ENCODE measurements around the gene ITGB1BP1. TPM values are rescaled to one million over a fixed set of nuclear protein-coding genes. Genes with fewer than 3 reads are reported as not detected.

ITGB1BP1 gene
- total and polyA plus RNA-seq, 10 donors, result 24.0 to 79.4 (median 51.3) TPM

DNA sequence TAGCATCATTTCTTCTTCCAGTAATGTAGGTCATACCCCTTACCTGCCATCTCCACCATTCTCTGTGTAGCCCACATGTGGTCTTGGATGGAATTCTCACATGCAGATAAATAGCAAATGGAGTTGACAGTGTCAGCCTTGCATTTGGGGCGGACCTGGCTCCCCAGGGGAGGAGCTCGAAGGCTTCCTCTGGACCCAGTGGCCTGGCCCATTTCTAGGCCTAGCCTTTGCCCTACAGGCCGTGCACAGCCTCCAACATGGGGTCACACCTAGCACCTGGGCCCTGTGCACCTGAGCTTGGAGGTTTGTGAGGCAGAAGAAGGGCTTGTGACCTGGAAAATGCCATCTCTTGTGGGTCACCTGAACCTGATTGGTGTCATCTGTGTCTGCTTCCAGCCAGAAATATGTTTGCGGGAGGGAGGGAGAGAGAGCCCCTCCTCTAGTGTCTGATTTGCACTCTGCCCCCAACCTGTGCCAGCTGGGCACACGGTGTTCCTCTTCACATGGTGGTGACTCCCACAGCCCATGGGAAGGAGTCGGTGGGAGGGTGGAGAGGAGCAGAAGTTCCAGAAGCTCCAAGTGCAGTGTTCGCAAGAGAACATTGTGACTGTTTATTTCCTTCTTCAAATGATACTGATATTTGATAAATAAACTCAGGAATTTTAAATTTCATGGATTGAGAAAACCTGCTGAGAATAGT is 33.0 kb downstream of the ITGB1BP1 start:
- 87 to 92% (median 91%) methylated on average over 7 of the region's 7 CpGs for WGBS, 5 donors
- no peak overlapping the region for H3K4me3 ChIP-seq
- H3K27me3 ChIP-seq (replicated peaks in 1 of 7), result peaks cover 0 to 5% (median 0%) of the 10 kb centered on the region in 7 donors
- DNase-seq, result peak; percentile 52
- intact Hi-C loops (cut with DNase I; ENCODE audit: low total_unique reads), result no loop called here
- peaks cover 0 to 14% (median 0%) of the 10 kb centered on the region in 6 donors for H3K4me1 ChIP-seq
- H3K9me3 ChIP-seq, result no peaks in the 10 kb centered on the region
- no peak overlapping the region for H3K27ac ChIP-seq
- no peaks in the 10 kb centered on the region for H3K36me3 ChIP-seq
- TF ChIP-seq, protein P1, sequence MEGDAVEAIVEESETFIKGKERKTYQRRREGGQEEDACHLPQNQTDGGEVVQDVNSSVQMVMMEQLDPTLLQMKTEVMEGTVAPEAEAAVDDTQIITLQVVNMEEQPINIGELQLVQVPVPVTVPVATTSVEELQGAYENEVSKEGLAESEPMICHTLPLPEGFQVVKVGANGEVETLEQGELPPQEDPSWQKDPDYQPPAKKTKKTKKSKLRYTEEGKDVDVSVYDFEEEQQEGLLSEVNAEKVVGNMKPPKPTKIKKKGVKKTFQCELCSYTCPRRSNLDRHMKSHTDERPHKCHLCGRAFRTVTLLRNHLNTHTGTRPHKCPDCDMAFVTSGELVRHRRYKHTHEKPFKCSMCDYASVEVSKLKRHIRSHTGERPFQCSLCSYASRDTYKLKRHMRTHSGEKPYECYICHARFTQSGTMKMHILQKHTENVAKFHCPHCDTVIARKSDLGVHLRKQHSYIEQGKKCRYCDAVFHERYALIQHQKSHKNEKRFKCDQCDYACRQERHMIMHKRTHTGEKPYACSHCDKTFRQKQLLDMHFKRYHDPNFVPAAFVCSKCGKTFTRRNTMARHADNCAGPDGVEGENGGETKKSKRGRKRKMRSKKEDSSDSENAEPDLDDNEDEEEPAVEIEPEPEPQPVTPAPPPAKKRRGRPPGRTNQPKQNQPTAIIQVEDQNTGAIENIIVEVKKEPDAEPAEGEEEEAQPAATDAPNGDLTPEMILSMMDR (IDR thresholded peaks at IDR 0.05 in 8 of 11, conservative IDR thresholded peaks at IDR 0.05 in 3 of 11), result no peak
- TF ChIP-seq POLR2A (IDR thresholded peaks at IDR 0.05) (no peak), POLR2AphosphoS5 (IDR thresholded peaks at IDR 0.05) (no peak)

DNA sequence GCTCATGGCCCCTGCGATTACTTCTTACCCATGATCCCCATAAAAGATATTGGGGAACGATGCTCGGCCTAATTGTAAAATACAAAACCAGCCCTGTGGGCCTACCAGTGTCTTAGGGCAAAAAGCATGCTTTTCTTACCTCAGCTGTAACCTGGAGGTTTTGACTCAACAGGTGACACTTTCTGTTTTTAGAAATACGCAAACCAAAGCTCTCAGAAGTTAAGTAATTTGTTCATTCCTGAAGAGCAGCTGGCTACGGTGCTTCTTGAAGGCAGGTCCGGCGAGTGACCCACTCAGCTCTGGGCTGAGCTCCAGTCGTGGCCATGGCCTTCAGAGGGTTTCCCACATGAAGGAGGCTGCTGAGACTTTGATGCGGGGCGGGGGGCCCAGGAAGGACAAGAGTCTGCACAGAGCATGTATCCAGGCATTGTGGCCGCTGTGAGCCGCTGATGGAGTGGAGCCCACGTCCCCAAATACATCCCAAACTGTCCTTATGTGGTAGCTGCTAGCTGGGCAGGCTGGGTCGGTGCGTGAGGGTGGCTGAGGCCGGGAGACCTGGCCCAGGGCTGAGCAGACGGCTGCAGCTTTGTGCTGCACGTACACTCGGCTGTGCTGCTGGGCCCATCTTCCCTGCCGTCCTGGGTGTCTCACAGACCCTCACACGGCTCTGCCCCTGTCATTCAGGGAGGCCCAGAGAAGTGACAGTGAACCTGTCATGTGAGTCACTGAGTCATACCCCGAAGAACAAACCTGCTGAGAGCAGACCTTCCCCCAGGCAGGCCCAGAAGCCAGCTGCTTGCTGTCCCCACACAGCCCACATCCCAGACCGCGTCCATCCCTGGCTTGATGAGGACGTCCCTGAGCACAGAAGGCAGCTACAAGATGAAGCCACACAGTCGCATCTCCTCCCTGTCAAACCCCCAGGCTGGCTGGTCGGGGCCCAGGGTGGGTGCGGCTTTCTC is 34.1 kb downstream of the ITGB1BP1 start:
- TF ChIP-seq, protein P1 (IDR thresholded peaks at IDR 0.05 in 8 of 11, conservative IDR thresholded peaks at IDR 0.05 in 3 of 11), result no peak
- TF ChIP-seq POLR2A (IDR thresholded peaks at IDR 0.05), result no peak
- DNase-seq, result peak; percentile 46

GRCh38 chr2:9388199-9388681 is 35.1 kb downstream of the ITGB1BP1 start:
- Histone ChIP-seq H3K9me3 (no peaks in the 10 kb centered on the region), H3K4me1 (peaks cover 0 to 10% (median 0%) of the 10 kb centered on the region in 6 donors), H3K27ac (no peak overlapping the region), H3K27me3 (replicated peaks in 1 of 7) (no peaks in the 10 kb centered on the region), H3K4me3 (no peak overlapping the region), H3K36me3 (no peaks in the 10 kb centered on the region)
- intact Hi-C loops (cut with DNase I; ENCODE audit: low total_unique reads), result no loop called here
- TF ChIP-seq, protein P1 (IDR thresholded peaks at IDR 0.05 in 8 of 11, conservative IDR thresholded peaks at IDR 0.05 in 3 of 11), result no peak
- TF ChIP-seq POLR2AphosphoS5 (IDR thresholded peaks at IDR 0.05) (no peak), POLR2A (IDR thresholded peaks at IDR 0.05) (no peak)
- WGBS, 5 donors, result 87 to 97% (median 94%) methylated on average over 10 to 11 of the region's 11 CpGs
- peak; percentile 45 for DNase-seq

More for the DNA sequence above, 34.1 kb downstream of the ITGB1BP1 start:
- WGBS, 5 donors, result 85 to 95% (median 92%) methylated on average over 22 to 28 of the region's 28 CpGs
- H3K9me3 ChIP-seq, result no peaks in the 10 kb centered on the region
- H3K27me3 ChIP-seq (replicated peaks in 1 of 7), result no peaks in the 10 kb centered on the region
- H3K36me3 ChIP-seq, result no peaks in the 10 kb centered on the region
- H3K4me3 ChIP-seq, result no peak overlapping the region
- no peak overlapping the region for H3K27ac ChIP-seq
- intact Hi-C loops (cut with DNase I; ENCODE audit: low total_unique reads), result no loop called here
- peaks cover 0 to 14% (median 0%) of the 10 kb centered on the region in 6 donors for H3K4me1 ChIP-seq

Measured in spleen (tissue), 11 donors.